Measurements from ENCODE around the gene GM2A. TPM values are rescaled to one million over a fixed set of nuclear protein-coding genes. Genes with fewer than 3 reads are reported as not detected.

Gene GM2A
- total and polyA plus RNA-seq, 2 of the 8 experiments (the other 6 are each of a cell fraction or from before 2014, with no cell fraction given), result 18.5 to 32.2 TPM

DNA sequence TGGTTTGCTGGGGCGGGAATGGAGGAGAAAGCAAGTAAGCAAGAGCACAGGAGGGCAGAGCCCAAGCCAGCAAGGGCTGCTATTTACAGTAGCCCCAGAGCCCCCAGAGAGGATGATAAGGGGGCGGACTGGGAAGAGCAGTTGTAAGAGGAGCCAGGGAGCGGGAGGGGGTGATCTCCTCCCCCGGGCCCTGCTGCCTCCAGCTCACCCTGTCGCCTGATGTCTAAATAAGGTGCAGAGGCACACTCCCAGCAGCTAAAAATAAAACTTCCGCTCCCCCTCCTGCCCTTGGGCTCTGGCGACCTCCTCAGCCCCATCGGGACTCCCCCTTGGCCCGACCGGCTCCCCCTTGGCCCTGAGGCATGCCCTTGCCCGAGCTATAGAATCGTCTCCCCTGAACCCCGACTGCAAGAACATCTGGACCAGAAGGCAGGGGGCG is 14.7 kb upstream of the GM2A start:
- Histone ChIP-seq H2BK12ac (ENCODE audit: low read depth, low read length) (no peak overlapping the region; the same call in 1 of the 2 replicates), H3K9me3 (ENCODE audit: insufficient read depth in 2 of 2, low read depth in 1 of 2, low read length in 1 of 2) (no peaks in the 10 kb centered on the region), H4K20me1 (replicated peaks in 1 of 2; ENCODE audit: control insufficient read depth in 1 of 2, insufficient read depth in 2 of 2, low read length in 2 of 2) (no peaks in the 10 kb centered on the region), H2AK5ac (ENCODE audit: low read depth, low read length) (no peak overlapping the region), H2BK15ac (ENCODE audit: low read length) (no peak overlapping the region), H4K8ac (ENCODE audit: extremely low read depth, insufficient read depth, low read length) (peak overlapping the region; percentile 74; the same call in 1 of the 2 replicates), H3K23ac (ENCODE audit: insufficient read length) (no peak overlapping the region), H3K4me2 (ENCODE audit: insufficient read depth in 1 of 2, low read depth in 2 of 2, low read length in 2 of 2) (peak overlapping the region; percentile 12 to 14; a peak in 1 of 4 replicates), H2BK5ac (ENCODE audit: low read depth, low read length) (no peak overlapping the region), H3K4me3 (ENCODE audit: extremely low read depth in 1 of 4, insufficient read depth in 2 of 4, low read depth in 3 of 4, low read length in 4 of 4) (no peak overlapping the region), H3K18ac (ENCODE audit: extremely low read depth, low read length) (peak overlapping the region; percentile 60; the same call in 1 of the 2 replicates), H3K79me2 (ENCODE audit: control insufficient read depth in 1 of 2, insufficient read depth in 2 of 2, low read length in 2 of 2) (no peaks in the 10 kb centered on the region), H4K5ac (ENCODE audit: insufficient read length, low read depth, low read length) (no peak overlapping the region), H3K27ac (ENCODE audit: low read depth, low read length) (no peak overlapping the region), H3K27me3 (replicated peaks in 1 of 4; ENCODE audit: control insufficient read depth in 3 of 4, extremely low read depth in 1 of 4, insufficient read depth in 3 of 4, low read length in 3 of 4) (no peaks in the 10 kb centered on the region), H3K56ac (replicated peaks; ENCODE audit: insufficient read length, low read depth, low read length) (no peak overlapping the region), H3K9ac (replicated peaks in 1 of 4; ENCODE audit: extremely low read depth in 1 of 4, low read depth in 3 of 4, low read length in 3 of 4) (no peak overlapping the region), H2BK120ac (replicated peaks; ENCODE audit: low read depth, low read length) (peak overlapping the region; percentile 28), H3K14ac (ENCODE audit: insufficient read length) (no peak overlapping the region), H3K4me1 (replicated peaks in 1 of 4; ENCODE audit: control insufficient read depth in 3 of 4, insufficient read depth in 4 of 4, low read length in 3 of 4) (peaks cover 3 to 11% (median 7%) of the 10 kb centered on the region in 4 experiments; a peak in 6 of 7 replicates), H3K23me2 (ENCODE audit: low read depth, low read length) (no peaks in the 10 kb centered on the region), H2BK20ac (ENCODE audit: low read length) (no peak overlapping the region), H4K91ac (replicated peaks; ENCODE audit: insufficient read length, low read length) (no peak overlapping the region), H3K36me3 (ENCODE audit: control insufficient read depth in 2 of 4, insufficient read depth in 4 of 4, low read length in 3 of 4) (no peaks in the 10 kb centered on the region), H2AFZ (ENCODE audit: low read length) (peak overlapping the region; percentile 68; the same call in 1 of the 2 replicates), H3K79me1 (ENCODE audit: low read depth, low read length) (no peaks in the 10 kb centered on the region), H3K4ac (replicated peaks; ENCODE audit: insufficient read length, low read depth, low read length) (no peak overlapping the region)
- ChIA-PET CTCF (ENCODE audit: partially characterized antibody) (interaction anchor here (0.7 to 7.4 kb wide), 52 partner anchors 9 to 428 kb away, joined by 3 to 75 read pairs (median 5); partner anchors contain the start of genes CCDC69 and GM2A), POLR2A (ENCODE audit: partially characterized antibody) (interaction anchor here (1.7 to 2.6 kb wide), 2 partner anchors 9 to 14 kb away, joined by 7 to 12 read pairs; partner anchors contain the start of gene GM2A)
- 63% methylated on average over 13 of the region's 14 CpGs; no CpG with 5 or more reads in 1 of the 2 experiments for WGBS, 2 experiments (ENCODE audit: extremely low coverage in 1 of 2, insufficient coverage in 1 of 2, insufficient read length in 1 of 2, insufficient replicate concordance in 2 of 2, low coverage in 1 of 2, low lambda C conversion rate in 2 of 2, missing lambda C conversion rate in 1 of 2)
- DNase-seq (ENCODE audit: low read depth in 1 of 2, low spot score in 2 of 2) (peak in 1 of 2 experiments; percentile 60), FAIRE-seq (no peak)
- TF ChIP-seq ASH2L (IDR thresholded peaks at IDR 0.05; ENCODE audit: low read length) (no peak), SIRT6 (IDR thresholded peaks at IDR 0.05; ENCODE audit: low read length) (no peak), CEBPB (IDR thresholded peaks at IDR 0.05; ENCODE audit: low read depth, low read length) (no peak), EP300 (IDR thresholded peaks at IDR 0.05; ENCODE audit: borderline replicate concordance in 1 of 2, low read depth in 2 of 2, low read length in 2 of 2) (no peak), POU5F1 (IDR thresholded peaks at IDR 0.05; ENCODE audit: low read depth, low read length) (no peak), RBBP5 (IDR thresholded peaks at IDR 0.05; ENCODE audit: borderline replicate concordance, low read depth, low read length) (no peak), BRCA1 (IDR thresholded peaks at IDR 0.05; ENCODE audit: low read depth, low read length) (no peak), JUND (IDR thresholded peaks at IDR 0.05; ENCODE audit: low read length) (no peak)
- TF ChIP-seq, protein P1, sequence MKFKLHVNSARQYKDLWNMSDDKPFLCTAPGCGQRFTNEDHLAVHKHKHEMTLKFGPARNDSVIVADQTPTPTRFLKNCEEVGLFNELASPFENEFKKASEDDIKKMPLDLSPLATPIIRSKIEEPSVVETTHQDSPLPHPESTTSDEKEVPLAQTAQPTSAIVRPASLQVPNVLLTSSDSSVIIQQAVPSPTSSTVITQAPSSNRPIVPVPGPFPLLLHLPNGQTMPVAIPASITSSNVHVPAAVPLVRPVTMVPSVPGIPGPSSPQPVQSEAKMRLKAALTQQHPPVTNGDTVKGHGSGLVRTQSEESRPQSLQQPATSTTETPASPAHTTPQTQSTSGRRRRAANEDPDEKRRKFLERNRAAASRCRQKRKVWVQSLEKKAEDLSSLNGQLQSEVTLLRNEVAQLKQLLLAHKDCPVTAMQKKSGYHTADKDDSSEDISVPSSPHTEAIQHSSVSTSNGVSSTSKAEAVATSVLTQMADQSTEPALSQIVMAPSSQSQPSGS (IDR thresholded peaks at IDR 0.05; ENCODE audit: low read length), result no peak
